Ascending aorta (tissue), 2 donors: ENCODE data around the gene VWA8. TPM values are rescaled to one million over a fixed set of nuclear protein-coding genes. Genes with fewer than 3 reads are reported as not detected.
"Not testable (repeated sequence)": the region's sequence is repeated elsewhere in the genome, so short reads cannot be mapped to it uniquely, and the experiment has no call there.

Experiments
- DNase-seq, 2 donors: peaks; one replicate each; pipeline ENCODE4 v3.0.0-alpha.2; 2019; ENCODE audit warnings: low spot score in 2 of 2
- H3K27ac ChIP-seq, 2 donors: fragments of 200-600 bp; sonication (generic); one replicate each; pipeline ENCODE4 v1.5.1; 2016 to 2017; ENCODE audit warnings: mild to moderate bottlenecking in 1 of 2
- H3K27me3 ChIP-seq: fragments of 200-600 bp; sonication (generic); one replicate; pipeline ENCODE4 v1.5.1; 2017
- H3K36me3 ChIP-seq, 2 donors: fragments of 200-600 bp; sonication (generic); one replicate each; pipeline ENCODE4 v1.5.1; 2016
- H3K4me1 ChIP-seq, 2 donors: fragments of 200-600 bp; sonication (generic); one replicate each; pipeline ENCODE4 v1.5.1; 2016 to 2017; ENCODE audit warnings: mild to moderate bottlenecking in 1 of 2
- H3K4me3 ChIP-seq, 2 donors: fragments of 200-600 bp; sonication (generic); one replicate each; pipeline ENCODE4 v1.5.1; 2016 to 2017; ENCODE audit warnings: mild to moderate bottlenecking in 1 of 2
- H3K9me3 ChIP-seq, 2 donors: fragments of 200-600 bp; sonication (generic); one replicate each; pipeline ENCODE4 v1.5.1; 2016
- CTCF ChIP-seq, 3 experiments: fragments of 200-600 bp in 2 of 3; fragments of 450-650 bp in 1 of 3; sonication (generic) in 2 of 3; IDR thresholded peaks; one replicate each; pipeline ENCODE4 v1.5.1; 2016 to 2019; ENCODE audit warnings: antibody characterized with exemption in 3 of 3, mild to moderate bottlenecking in 1 of 3, moderate library complexity in 1 of 3
- intact Hi-C: fragments of 100-400 bp; cut with DNase I; formaldehyde crosslinking; loops from one replicate; pipeline ENCODE4 v1.15.1; 2023
- total RNA-seq: library from RNA; depleted of rRNA; stranded (reverse); fragments of >200 nt; gene quantifications from one replicate; pipeline ENCODE4 v1.1.0, GENCODE V29; 2016

Gene VWA8
- total RNA-seq, 1 donor from 2014 or later: 10.4 TPM

- H3K27me3 ChIP-seq: no peaks in the 10 kb centered on the region
- peak in 1 of 2 donors; percentile 69 for DNase-seq
- TF ChIP-seq CTCF (IDR thresholded peaks at IDR 0.05): no peak
Observed at GRCh38 chr13:41622432-41623429, 338.2 kb downstream of the VWA8 start.

GRCh38 chr13:41621716-41622431 lies 339.0 kb downstream of the VWA8 start:
- H3K27me3 ChIP-seq: no peaks in the 10 kb centered on the region
- H3K36me3 ChIP-seq: no peaks in the 10 kb centered on the region
- no peak for TF ChIP-seq CTCF (IDR thresholded peaks at IDR 0.05)
- intact Hi-C loops: loop anchor here (1.0 kb wide), 1 partner anchor 23 kb away; no protein-coding TSS in a partner anchor
- H3K27ac ChIP-seq: peak overlapping the region; percentile 86 to 89
- DNase-seq: no peak
- peaks cover 4 to 12% of the 10 kb centered on the region in 2 donors for H3K4me1 ChIP-seq
- no peak overlapping the region for H3K4me3 ChIP-seq
- H3K9me3 ChIP-seq: no peaks in the 10 kb centered on the region

More at GRCh38 chr13:41622432-41623429, 338.2 kb downstream of the VWA8 start:
- Histone ChIP-seq H3K4me3 (no peak overlapping the region), H3K27ac (peak overlapping the region; percentile 86 to 89), H3K9me3 (no peaks in the 10 kb centered on the region), H3K36me3 (no peaks in the 10 kb centered on the region), H3K4me1 (peaks cover 4 to 12% of the 10 kb centered on the region in 2 donors)
- intact Hi-C loops: loop anchor here (1.0 kb wide), 1 partner anchor 23 kb away; no protein-coding TSS in a partner anchor

GRCh38 chr13:41617633-41618032 lies 343.3 kb downstream of the VWA8 start:
- not testable (repeated sequence) for DNase-seq, H3K27ac ChIP-seq

GRCh38 chr13:41616151-41616550 lies 344.8 kb downstream of the VWA8 start:
- no peaks in the 10 kb centered on the region for H3K36me3 ChIP-seq
- peaks cover 0 to 13% of the 10 kb centered on the region in 2 donors for H3K4me1 ChIP-seq
- H3K4me3 ChIP-seq: no peak overlapping the region
- no peaks in the 10 kb centered on the region for H3K27me3 ChIP-seq
- intact Hi-C loops: no loop called here
- no peaks in the 10 kb centered on the region for H3K9me3 ChIP-seq
- DNase-seq: no peak
- H3K27ac ChIP-seq: no peak overlapping the region
- no peak for TF ChIP-seq CTCF (IDR thresholded peaks at IDR 0.05)

More at GRCh38 chr13:41617633-41618032, 343.3 kb downstream of the VWA8 start:
- H3K9me3 ChIP-seq, H3K4me3 ChIP-seq, H3K27me3 ChIP-seq, H3K36me3 ChIP-seq, intact Hi-C loops: not testable (repeated sequence)
- peaks cover 0 to 19% of the 10 kb centered on the region in 2 donors for H3K4me1 ChIP-seq

GRCh38 chr13:41615528-41615855 lies 345.4 kb downstream of the VWA8 start:
- DNase-seq: no peak
- intact Hi-C loops: no loop called here
- H3K4me3 ChIP-seq: no peak overlapping the region
- H3K27ac ChIP-seq: no peak overlapping the region
- peaks cover 0 to 13% of the 10 kb centered on the region in 2 donors for H3K4me1 ChIP-seq
- H3K9me3 ChIP-seq: no peaks in the 10 kb centered on the region
- peaks cover 0 to 5% of the 10 kb centered on the region in 2 donors for H3K36me3 ChIP-seq
- no peaks in the 10 kb centered on the region for H3K27me3 ChIP-seq
- no peak for TF ChIP-seq CTCF (IDR thresholded peaks at IDR 0.05)
